ENCODE results near the gene RANBP9. TPM values are rescaled to one million over a fixed set of nuclear protein-coding genes. Genes with fewer than 3 reads are reported as not detected.
A peak's percentile ranks its signal among the peaks of the same experiment; 100 is the strongest.

The RANBP9 gene
- total and polyA plus RNA-seq, 2 of the 13 experiments (the other 11 are each of a cell fraction or from before 2014, with no cell fraction given), result 26.6 to 30.6 TPM

DNA sequence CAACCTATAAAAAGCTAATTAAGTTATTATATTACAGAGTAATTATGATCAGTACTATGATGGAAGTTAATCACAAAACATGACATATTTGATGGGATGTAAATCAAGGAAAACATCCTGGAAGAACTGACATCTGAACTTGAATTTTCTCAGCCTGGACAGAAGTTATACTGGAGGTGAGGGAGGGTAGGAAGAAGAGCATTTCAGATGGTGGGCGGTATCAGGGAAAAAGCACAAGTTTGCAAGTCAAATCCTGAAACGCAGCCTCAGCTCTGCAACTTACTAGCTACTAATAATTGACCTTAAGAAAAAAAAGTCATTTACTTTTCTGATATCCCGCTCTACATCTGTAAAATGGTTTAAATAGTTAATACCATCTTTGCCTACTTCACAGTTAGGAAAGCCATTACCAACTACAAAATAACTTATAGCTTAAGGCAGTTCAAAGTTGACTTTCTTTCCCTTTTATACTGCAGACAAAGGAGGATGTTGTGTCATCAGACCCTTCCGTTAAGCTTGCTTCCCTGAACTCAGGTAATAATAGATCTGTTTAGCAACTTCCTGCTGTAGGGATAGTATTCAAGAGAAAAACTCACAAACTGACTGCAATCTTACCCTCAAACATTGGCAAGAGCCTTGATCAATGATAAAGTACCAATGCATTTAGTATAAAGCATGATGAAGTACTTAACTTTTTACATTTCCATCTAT, 75.5 kb downstream of the RANBP9 start (continued):
- 0 out of 2 replicates have a peak, but pooled peaks have one; percentile 24 for TF ChIP-seq GABPB1 (CRISPR knock-in tag; IDR thresholded peaks at IDR 0.05)
- peak in 1 of 2 experiments; percentile 17; a peak in 1 of 4 replicates for TF ChIP-seq EP300 (IDR thresholded peaks at IDR 0.05; ENCODE audit: low read depth in 2 of 2, low read length in 2 of 2)
- TF ChIP-seq EP300 (CRISPR knock-in tag; IDR thresholded peaks at IDR 0.05; ENCODE audit: borderline replicate concordance), result no peak
- peak; percentile 75 for TF ChIP-seq SOX5 (CRISPR knock-in tag; IDR thresholded peaks at IDR 0.05; ENCODE audit: borderline replicate concordance)
- no peak for TF ChIP-seq SOX6 (IDR thresholded peaks at IDR 0.05)
- TF ChIP-seq SOX6 (CRISPR knock-in tag; IDR thresholded peaks at IDR 0.05), result peak; percentile 31; the same call in 1 of the 2 replicates
- TF ChIP-seq FOSL1 (CRISPR knock-in tag; IDR thresholded peaks at IDR 0.05; ENCODE audit: borderline replicate concordance), result no peak

DNA sequence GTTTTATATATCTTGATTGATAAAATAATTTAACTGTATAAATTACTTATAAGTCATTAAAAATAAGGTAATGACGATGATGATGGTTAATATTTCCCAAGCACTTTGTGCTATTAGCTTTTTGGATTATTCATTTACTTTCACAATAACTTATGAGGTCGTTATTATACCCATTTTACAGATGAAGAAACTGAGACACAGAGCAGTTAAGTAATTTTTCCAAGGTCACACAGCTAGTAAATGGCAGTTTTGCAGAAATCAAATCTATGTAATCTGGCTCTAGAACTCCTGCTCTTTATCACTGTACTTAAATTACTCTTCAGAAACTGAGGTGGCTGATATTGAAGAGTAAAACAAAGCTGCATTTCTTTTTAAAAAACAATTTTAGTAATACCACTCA, 78.3 kb downstream of the RANBP9 start:
- WGBS (ENCODE audit: low lambda C conversion rate), result 96% methylated on average over 2 of the region's 2 CpGs
- TF ChIP-seq RBM22 (optimal IDR thresholded peaks at IDR 0.05; ENCODE audit: low read length), result no peak
- TF ChIP-seq FOXA1 (IDR thresholded peaks at IDR 0.05), result no peak
- TF ChIP-seq FOXA1 (CRISPR knock-in tag; IDR thresholded peaks at IDR 0.05), result no peak
- TF ChIP-seq, protein P1, sequence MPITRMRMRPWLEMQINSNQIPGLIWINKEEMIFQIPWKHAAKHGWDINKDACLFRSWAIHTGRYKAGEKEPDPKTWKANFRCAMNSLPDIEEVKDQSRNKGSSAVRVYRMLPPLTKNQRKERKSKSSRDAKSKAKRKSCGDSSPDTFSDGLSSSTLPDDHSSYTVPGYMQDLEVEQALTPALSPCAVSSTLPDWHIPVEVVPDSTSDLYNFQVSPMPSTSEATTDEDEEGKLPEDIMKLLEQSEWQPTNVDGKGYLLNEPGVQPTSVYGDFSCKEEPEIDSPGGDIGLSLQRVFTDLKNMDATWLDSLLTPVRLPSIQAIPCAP (CRISPR knock-in tag; IDR thresholded peaks at IDR 0.05; ENCODE audit: low read depth), result no peak
- TF ChIP-seq, protein P2, sequence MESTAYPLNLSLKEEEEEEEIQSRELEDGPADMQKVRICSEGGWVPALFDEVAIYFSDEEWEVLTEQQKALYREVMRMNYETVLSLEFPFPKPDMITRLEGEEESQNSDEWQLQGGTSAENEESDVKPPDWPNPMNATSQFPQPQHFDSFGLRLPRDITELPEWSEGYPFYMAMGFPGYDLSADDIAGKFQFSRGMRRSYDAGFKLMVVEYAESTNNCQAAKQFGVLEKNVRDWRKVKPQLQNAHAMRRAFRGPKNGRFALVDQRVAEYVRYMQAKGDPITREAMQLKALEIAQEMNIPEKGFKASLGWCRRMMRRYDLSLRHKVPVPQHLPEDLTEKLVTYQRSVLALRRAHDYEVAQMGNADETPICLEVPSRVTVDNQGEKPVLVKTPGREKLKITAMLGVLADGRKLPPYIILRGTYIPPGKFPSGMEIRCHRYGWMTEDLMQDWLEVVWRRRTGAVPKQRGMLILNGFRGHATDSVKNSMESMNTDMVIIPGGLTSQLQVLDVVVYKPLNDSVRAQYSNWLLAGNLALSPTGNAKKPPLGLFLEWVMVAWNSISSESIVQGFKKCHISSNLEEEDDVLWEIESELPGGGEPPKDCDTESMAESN (CRISPR knock-in tag; conservative IDR thresholded peaks at IDR 0.05), result no peak
- TF ChIP-seq, protein P3, sequence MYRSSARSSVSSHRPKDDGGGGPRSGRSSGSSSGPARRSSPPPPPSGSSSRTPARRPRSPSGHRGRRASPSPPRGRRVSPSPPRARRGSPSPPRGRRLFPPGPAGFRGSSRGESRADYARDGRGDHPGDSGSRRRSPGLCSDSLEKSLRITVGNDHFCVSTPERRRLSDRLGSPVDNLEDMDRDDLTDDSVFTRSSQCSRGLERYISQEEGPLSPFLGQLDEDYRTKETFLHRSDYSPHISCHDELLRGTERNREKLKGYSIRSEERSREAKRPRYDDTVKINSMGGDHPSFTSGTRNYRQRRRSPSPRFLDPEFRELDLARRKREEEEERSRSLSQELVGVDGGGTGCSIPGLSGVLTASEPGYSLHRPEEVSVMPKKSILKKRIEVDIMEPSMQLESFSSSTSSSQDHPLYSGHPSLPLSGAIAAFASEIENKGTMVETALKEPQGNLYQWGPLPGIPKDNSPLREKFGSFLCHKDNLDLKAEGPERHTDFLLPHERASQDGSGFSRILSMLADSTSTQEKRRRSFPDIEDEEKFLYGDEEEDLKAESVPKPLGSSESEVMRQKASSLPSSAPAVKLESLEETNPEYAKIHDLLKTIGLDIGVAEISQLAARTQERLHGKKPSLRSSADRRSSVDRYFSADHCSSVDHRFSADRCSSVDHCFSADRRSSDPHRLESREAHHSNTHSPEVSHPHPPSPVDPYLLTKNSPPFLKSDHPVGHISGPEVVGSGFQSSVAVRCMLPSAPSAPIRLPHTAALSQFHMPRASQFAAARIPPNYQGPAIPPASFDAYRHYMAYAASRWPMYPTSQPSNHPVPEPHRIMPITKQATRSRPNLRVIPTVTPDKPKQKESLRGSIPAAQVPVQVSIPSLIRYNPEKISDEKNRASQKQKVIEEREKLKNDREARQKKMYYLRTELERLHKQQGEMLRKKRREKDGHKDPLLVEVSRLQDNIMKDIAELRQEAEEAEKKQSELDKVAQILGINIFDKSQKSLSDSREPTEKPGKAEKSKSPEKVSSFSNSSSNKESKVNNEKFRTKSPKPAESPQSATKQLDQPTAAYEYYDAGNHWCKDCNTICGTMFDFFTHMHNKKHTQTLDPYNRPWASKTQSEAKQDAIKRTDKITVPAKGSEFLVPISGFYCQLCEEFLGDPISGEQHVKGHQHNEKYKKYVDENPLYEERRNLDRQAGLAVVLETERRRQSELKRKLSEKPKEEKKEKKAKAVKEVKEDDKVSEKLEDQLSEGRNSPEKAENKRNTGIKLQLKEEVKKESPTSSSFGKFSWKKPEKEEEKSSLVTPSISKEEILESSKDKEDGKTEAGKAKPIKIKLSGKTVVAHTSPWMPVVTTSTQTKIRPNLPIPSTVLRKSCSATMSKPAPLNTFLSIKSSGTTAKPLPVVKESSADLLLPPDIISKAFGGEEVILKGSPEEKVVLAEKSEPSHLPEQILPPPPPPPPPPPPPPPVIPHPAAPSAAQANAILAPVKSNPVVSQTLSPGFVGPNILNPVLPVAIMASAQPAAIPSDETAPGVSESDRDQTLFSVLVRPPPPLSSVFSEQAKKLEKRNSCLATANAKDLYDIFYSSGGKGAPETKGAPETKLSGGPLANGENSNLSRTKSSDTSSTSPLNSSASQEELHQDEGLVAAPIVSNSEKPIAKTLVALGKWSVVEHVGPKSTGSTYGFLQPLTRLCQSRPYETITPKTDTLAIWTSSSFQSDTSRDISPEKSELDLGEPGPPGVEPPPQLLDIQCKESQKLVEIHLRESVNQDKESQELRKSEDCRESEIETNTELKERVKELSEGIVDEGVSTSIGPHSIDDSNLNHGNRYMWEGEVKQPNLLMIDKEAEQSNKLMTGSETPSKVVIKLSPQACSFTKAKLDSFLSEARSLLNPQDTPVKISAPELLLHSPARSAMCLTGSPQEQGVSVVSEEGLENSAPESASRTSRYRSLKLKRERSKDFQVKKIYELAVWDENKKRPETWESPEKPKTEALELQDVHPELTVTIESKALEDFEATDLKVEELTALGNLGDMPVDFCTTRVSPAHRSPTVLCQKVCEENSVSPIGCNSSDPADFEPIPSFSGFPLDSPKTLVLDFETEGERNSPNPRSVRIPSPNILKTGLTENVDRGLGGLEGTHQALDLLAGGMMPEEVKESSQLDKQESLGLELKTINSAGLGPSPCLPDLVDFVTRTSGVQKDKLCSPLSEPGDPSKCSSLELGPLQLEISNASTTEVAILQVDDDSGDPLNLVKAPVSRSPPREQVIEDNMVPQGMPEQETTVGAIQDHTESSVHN (CRISPR knock-in tag; IDR thresholded peaks at IDR 0.05), result no peak

More for the DNA sequence above, 78.3 kb downstream of the RANBP9 start:
- no peak for ATAC-seq
- CTCF ChIA-PET (ENCODE audit: low intra/inter-chr PET ratio, low total read pairs), result no interaction called here
- Histone ChIP-seq H3K4me1 (ENCODE audit: insufficient read depth, low read length) (peaks cover 33% of the 10 kb centered on the region), H3K4me2 (ENCODE audit: low read depth, low read length) (no peak overlapping the region), H3K27me3 (ENCODE audit: control insufficient read depth in 1 of 2, insufficient read depth in 2 of 2, low read length in 2 of 2) (no peaks in the 10 kb centered on the region), H3K27ac (ENCODE audit: extremely low read length, insufficient read depth, low read length) (no peak overlapping the region), H2AFZ (ENCODE audit: low read length) (no peak overlapping the region), H3K36me3 (replicated peaks in 1 of 2; ENCODE audit: control insufficient read depth in 1 of 2, insufficient read depth in 2 of 2, low read length in 2 of 2) (peaks cover 6 to 45% of the 10 kb centered on the region in 2 experiments), H3K79me2 (ENCODE audit: insufficient read depth, low read length) (no peaks in the 10 kb centered on the region), H3K9ac (ENCODE audit: insufficient read depth, low read depth, low read length) (no peak overlapping the region), H4K20me1 (ENCODE audit: insufficient read depth, low read length) (no peaks in the 10 kb centered on the region), H3K9me3 (ENCODE audit: low read length) (no peaks in the 10 kb centered on the region), H3K4me3 (replicated peaks in 1 of 3; ENCODE audit: insufficient read depth in 1 of 3, low read depth in 2 of 3, low read length in 3 of 3) (no peak overlapping the region)
- FAIRE-seq, result no peak
- DNase-seq (ENCODE audit: low spot score), result no peak
- intact Hi-C loops (cut with micrococcal nuclease; ENCODE audit: unreplicated experiment) (no loop called here), in situ Hi-C loops (cut with HindIII; ENCODE audit: extremely low pct_ligation_motif_present, low pct_unique_long_range_greater_than_20kb) (no loop called here)
- BruUV-seq (replicated peaks), result no TSS peak
- POLR2A ChIA-PET, result no interaction called here
